Smooth muscle cell (in vitro differentiated cells): ENCODE data around the gene CTNS. TPM values are rescaled to one million over a fixed set of nuclear protein-coding genes. Genes with fewer than 3 reads are reported as not detected.

Experiments
- DNase-seq: peaks from one replicate; lab custom pipeline; 2025; ENCODE audit not compliant: unreplicated experiment; lab: John Stamatoyannopoulos, UW
- H2AFZ ChIP-seq: fragments of 200-600 bp; sonication (generic); 2 replicates; pipeline ENCODE4 v1.6.0; 2016; ENCODE audit warnings: antibody characterized with exemption, low read depth, mild to moderate bottlenecking
- H3F3A ChIP-seq: fragments of 200-600 bp; sonication (generic); 2 replicates; pipeline ENCODE4 v1.6.0; 2017; ENCODE audit warnings: antibody characterized with exemption, low read depth
- H3K27ac ChIP-seq: fragments of 200-600 bp; sonication (generic); 2 replicates; pipeline ENCODE4 v1.5.1; 2016; ENCODE audit warnings: low read depth, mild to moderate bottlenecking
- H3K27me3 ChIP-seq: fragments of 200-600 bp; sonication (generic); 2 replicates; pipeline ENCODE4 v1.6.1; 2016; ENCODE audit warnings: low read depth, mild to moderate bottlenecking
- H3K36me3 ChIP-seq: fragments of 200-600 bp; sonication (generic); 2 replicates; pipeline ENCODE4 v1.5.1; 2016; ENCODE audit warnings: low read depth
- H3K4me1 ChIP-seq: fragments of 200-600 bp; sonication (generic); 2 replicates; pipeline ENCODE4 v1.5.1; 2016; ENCODE audit warnings: low read depth
- H3K4me2 ChIP-seq: fragments of 200-600 bp; sonication (generic); 2 replicates; pipeline ENCODE4 v1.6.0; 2016; ENCODE audit warnings: mild to moderate bottlenecking
- H3K4me3 ChIP-seq: fragments of 200-600 bp; sonication (generic); 2 replicates; pipeline ENCODE4 v1.5.1; 2016; ENCODE audit warnings: mild to moderate bottlenecking
- H3K79me2 ChIP-seq: fragments of 200-600 bp; sonication (generic); 2 replicates; pipeline ENCODE4 v1.6.0; 2016; ENCODE audit warnings: low read depth, mild to moderate bottlenecking
- H3K9ac ChIP-seq: fragments of 200-600 bp; sonication (generic); 2 replicates; pipeline ENCODE4 v1.6.0; 2016; ENCODE audit warnings: low read depth
- H3K9me3 ChIP-seq: fragments of 200-600 bp; sonication (generic); replicated peaks from 2 replicates; pipeline ENCODE4 v1.5.1; 2016; ENCODE audit warnings: low read depth
- H4K20me1 ChIP-seq: fragments of 200-600 bp; sonication (generic); 2 replicates; pipeline ENCODE4 v1.6.0; 2016; ENCODE audit warnings: low read depth
- WGBS: methylation state at CpG from one replicate; pipeline ENCODE4 v1.1.7; 2016; ENCODE audit warnings: low lambda C conversion rate; 5-methylcytosine and 5-hydroxymethylcytosine counted together
- polyA plus RNA-seq: library from polyadenylated mRNA; unstranded; fragments of >200 nt; fragmentation: Nextera tagmentation; extraction: Ambion mirVana; gene quantifications from 2 replicates; pipeline ENCODE4 v1.2.1, GENCODE V29; 2016
- total RNA-seq: library from RNA; depleted of rRNA; stranded (reverse); fragments of >200 nt; gene quantifications from 2 replicates; pipeline ENCODE4 v1.2.3, GENCODE V29; 2014
- TF ChIP-seq, protein P1 (sequence below): fragments of 200-600 bp; sonication (generic); IDR thresholded peaks from 2 replicates; pipeline ENCODE4 v1.5.1; 2017; ENCODE audit warnings: borderline replicate concordance, mild to moderate bottlenecking, antibody characterized with exemption; ENCODE audit not compliant: insufficient read depth, poor library complexity, severe bottlenecking

The CTNS gene
- total and polyA plus RNA-seq, 2 experiments from 2014 or later = 13.7 to 24.9 TPM

DNA sequence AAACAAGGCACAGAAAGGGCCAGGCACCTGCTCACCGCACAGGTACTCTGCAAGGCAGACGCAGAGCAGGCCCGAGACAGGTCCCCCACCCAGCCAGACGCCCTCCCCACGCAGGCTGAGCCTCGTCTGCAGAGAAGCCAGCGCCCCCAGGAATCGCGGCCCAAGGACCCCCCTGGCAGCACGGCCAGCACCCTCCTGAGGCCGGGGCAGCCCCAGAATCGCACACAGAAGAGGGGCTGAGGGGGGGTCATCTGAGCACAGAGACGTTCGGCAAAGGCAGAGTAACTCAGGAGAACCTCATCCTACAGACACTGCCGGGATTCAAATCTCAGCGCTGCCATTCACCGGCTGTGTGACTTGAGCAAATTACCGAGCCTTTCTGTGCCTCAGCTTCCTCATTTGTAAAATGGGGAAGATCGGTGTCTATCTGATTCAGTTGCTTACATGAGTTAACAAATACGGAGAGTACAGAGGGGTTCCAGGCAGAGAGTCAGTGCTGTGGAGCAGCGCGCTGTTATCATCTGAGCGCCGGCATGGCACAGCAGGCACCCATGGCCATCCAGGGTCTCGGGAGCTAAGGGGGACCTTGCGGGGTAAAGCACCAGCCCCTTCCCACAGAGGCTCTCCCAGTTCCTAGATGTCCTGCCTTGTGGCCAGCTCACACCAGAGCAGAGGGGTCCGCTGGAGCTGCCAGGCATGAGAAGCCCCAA, 42.4 kb downstream of the CTNS start:
- Histone ChIP-seq H3K9ac (no peak overlapping the region), H3F3A (no peaks in the 10 kb centered on the region), H3K4me1 (no peaks in the 10 kb centered on the region), H3K36me3 (no peaks in the 10 kb centered on the region), H3K27ac (no peak overlapping the region), H3K9me3 (no peaks in the 10 kb centered on the region), H2AFZ (no peak overlapping the region), H3K79me2 (no peaks in the 10 kb centered on the region), H3K27me3 (no peaks in the 10 kb centered on the region), H3K4me3 (no peak overlapping the region), H4K20me1 (no peaks in the 10 kb centered on the region), H3K4me2 (no peak overlapping the region)
- no peak for DNase-seq
- WGBS = 92% methylated on average over 27 of the region's 27 CpGs
- TF ChIP-seq, protein P1, sequence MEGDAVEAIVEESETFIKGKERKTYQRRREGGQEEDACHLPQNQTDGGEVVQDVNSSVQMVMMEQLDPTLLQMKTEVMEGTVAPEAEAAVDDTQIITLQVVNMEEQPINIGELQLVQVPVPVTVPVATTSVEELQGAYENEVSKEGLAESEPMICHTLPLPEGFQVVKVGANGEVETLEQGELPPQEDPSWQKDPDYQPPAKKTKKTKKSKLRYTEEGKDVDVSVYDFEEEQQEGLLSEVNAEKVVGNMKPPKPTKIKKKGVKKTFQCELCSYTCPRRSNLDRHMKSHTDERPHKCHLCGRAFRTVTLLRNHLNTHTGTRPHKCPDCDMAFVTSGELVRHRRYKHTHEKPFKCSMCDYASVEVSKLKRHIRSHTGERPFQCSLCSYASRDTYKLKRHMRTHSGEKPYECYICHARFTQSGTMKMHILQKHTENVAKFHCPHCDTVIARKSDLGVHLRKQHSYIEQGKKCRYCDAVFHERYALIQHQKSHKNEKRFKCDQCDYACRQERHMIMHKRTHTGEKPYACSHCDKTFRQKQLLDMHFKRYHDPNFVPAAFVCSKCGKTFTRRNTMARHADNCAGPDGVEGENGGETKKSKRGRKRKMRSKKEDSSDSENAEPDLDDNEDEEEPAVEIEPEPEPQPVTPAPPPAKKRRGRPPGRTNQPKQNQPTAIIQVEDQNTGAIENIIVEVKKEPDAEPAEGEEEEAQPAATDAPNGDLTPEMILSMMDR = no peak

DNA sequence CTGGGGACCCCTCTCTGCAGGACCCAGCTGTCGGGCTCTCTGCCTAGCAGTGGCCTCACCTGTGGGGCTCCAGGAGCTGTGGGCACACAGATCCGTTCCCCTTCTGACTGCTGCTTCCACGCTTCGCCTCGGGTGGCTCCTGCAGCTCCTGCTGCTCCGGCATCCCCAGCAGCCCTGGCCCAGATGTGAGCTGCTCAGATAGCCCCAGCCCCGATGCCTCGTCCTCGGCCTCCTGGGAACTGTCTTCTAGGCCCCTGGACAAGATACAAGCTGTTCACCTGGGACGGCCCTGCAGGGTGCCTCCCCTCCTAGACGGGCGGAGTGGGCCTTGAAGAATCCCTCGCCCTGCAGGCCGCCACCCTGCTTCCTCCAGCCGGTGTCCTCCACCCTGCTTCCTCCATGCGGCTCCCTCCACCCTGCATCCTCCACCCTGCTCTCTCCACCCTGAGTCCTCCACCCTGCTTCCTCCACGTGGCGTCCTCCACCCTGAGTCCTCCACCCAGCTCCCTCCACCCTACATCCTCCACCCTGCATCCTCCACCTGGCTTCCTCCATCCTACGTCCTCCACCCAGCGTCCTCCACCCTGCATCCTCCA, 43.1 kb downstream of the CTNS start:
- H3K4me1 ChIP-seq = no peaks in the 10 kb centered on the region
- H3K27ac ChIP-seq = no peak overlapping the region
- no peak overlapping the region for H3K4me3 ChIP-seq
- H3F3A ChIP-seq = no peaks in the 10 kb centered on the region
- no peak for DNase-seq
- TF ChIP-seq, protein P1 = no peak
- no peaks in the 10 kb centered on the region for H3K36me3 ChIP-seq
- H2AFZ ChIP-seq = no peak overlapping the region
- 87% methylated on average over 18 of the region's 20 CpGs for WGBS
- H3K9me3 ChIP-seq = no peaks in the 10 kb centered on the region
- H4K20me1 ChIP-seq = no peaks in the 10 kb centered on the region
- H3K27me3 ChIP-seq = no peaks in the 10 kb centered on the region
- H3K9ac ChIP-seq = no peak overlapping the region
- no peaks in the 10 kb centered on the region for H3K79me2 ChIP-seq
- H3K4me2 ChIP-seq = no peak overlapping the region

DNA sequence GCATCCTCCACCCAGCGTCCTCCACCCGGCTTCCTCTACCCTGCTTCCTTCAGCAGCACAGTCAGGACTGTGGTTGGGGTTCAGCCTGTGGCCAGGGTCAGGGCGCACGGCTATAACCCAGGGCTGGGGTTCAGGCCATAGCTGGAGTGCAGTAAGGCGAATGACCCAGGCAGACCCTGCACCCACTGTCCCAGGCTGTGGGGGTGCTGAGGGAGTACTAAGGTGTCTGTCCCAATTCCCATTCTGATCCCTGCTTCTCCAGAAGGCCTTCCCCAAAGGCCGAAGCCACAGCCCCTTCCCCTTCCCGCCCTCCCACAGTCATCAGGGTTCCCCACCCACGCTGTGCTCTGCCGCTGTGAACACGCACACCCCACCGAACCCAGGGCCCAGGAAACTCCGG, 44.5 kb downstream of the CTNS start:
- H3F3A ChIP-seq = no peaks in the 10 kb centered on the region
- H3K27me3 ChIP-seq = no peaks in the 10 kb centered on the region
- no peaks in the 10 kb centered on the region for H3K79me2 ChIP-seq
- no peak overlapping the region for H2AFZ ChIP-seq
- H3K9ac ChIP-seq = no peak overlapping the region
- no peak overlapping the region for H3K4me3 ChIP-seq
- TF ChIP-seq, protein P1 = no peak
- no peaks in the 10 kb centered on the region for H3K9me3 ChIP-seq
- no peaks in the 10 kb centered on the region for H3K36me3 ChIP-seq
- H3K4me2 ChIP-seq = no peak overlapping the region
- no peak overlapping the region for H3K27ac ChIP-seq
- H3K4me1 ChIP-seq = no peaks in the 10 kb centered on the region
- WGBS = 93% methylated on average over 12 of the region's 12 CpGs
- no peak for DNase-seq
- H4K20me1 ChIP-seq = no peaks in the 10 kb centered on the region

DNA sequence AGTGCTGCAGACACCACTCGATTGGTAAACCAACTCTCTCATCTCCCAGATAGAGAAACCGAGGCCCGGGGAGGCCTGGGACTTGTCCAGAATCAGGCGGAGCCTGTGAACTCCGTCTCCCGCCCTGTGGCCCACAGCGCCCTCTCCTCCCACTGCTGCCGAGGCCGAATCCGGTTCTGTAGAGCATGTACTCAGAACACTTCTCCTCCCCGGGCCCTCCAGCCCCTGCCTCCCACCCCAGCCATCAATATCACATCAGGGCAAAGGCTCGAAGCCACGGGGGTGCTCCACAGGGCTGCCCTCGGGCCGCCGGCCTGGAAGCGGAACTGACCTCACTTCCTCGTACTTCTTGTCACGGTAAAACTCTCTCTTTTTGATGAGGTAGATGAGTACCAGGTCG, 45.0 kb downstream of the CTNS start:
- WGBS = 89% methylated on average over 20 of the region's 20 CpGs
- no peaks in the 10 kb centered on the region for H3K4me1 ChIP-seq
- no peaks in the 10 kb centered on the region for H3K9me3 ChIP-seq
- no peaks in the 10 kb centered on the region for H3K27me3 ChIP-seq
- H3K36me3 ChIP-seq = no peaks in the 10 kb centered on the region
- H4K20me1 ChIP-seq = no peaks in the 10 kb centered on the region
- no peaks in the 10 kb centered on the region for H3F3A ChIP-seq
- H3K79me2 ChIP-seq = no peaks in the 10 kb centered on the region
- H3K4me2 ChIP-seq = no peak overlapping the region
- no peak overlapping the region for H3K27ac ChIP-seq
- TF ChIP-seq, protein P1 = no peak
- H3K4me3 ChIP-seq = no peak overlapping the region
- no peak overlapping the region for H3K9ac ChIP-seq
- no peak overlapping the region for H2AFZ ChIP-seq
- DNase-seq = no peak
